Activated CD8-positive, alpha-beta T cell treated with anti-CD3 and anti-CD28 coated beads for 36 hours (primary cell): ENCODE data around the gene ASXL3. TPM values are rescaled to one million over a fixed set of nuclear protein-coding genes. Genes with fewer than 3 reads are reported as not detected.

ENCODE experiments used
- ATAC-seq: fragments of 200-7000 bp; cut with Tn5 transposase; one replicate; pipeline ENCODE4 v1.10.0; 2021; ENCODE audit warnings: mild to moderate bottlenecking, moderate library complexity
- CTCF ChIA-PET: fragments of 350-600 bp; sonication (Branson Sonifier 250); formaldehyde crosslinking; loops from one replicate; lab custom pipeline; 2021; ENCODE audit warnings: antibody characterized with exemption; lab: Charles Lee
- POLR2A ChIA-PET: fragments of 350-600 bp; sonication (Branson Sonifier 250); formaldehyde crosslinking; loops from one replicate; lab custom pipeline; 2021; ENCODE audit warnings: antibody characterized with exemption; lab: Charles Lee
- DNase-seq: peaks from one replicate; pipeline ENCODE4 v3.0.0-alpha.2; 2020
- H3K27ac Mint-ChIP-seq: one replicate; pipeline ENCODE4 v1.8.0; 2021; ENCODE audit warnings: mild to moderate bottlenecking, mixed read lengths
- H3K27me3 Mint-ChIP-seq: one replicate; pipeline ENCODE4 v1.8.0; 2021; ENCODE audit warnings: mixed read lengths
- H3K36me3 Mint-ChIP-seq: one replicate; pipeline ENCODE4 v1.8.0; 2021; ENCODE audit warnings: low read depth, mixed read lengths
- H3K4me1 Mint-ChIP-seq: one replicate; pipeline ENCODE4 v1.8.0; 2021; ENCODE audit warnings: low read depth, mixed read lengths
- H3K4me3 Mint-ChIP-seq: one replicate; pipeline ENCODE4 v1.8.0; 2021; ENCODE audit warnings: mild to moderate bottlenecking, moderate library complexity, mixed read lengths
- H3K9me3 Mint-ChIP-seq: one replicate; pipeline ENCODE4 v1.8.0; 2021; ENCODE audit warnings: mixed read lengths
- intact Hi-C: fragments of 100-400 bp; cut with micrococcal nuclease; formaldehyde crosslinking; loops from one replicate; pipeline ENCODE4 v1.10.0; 2022
- total RNA-seq, 2 experiments: library from RNA; stranded (reverse); gene quantifications; one replicate each; pipeline ENCODE4 v1.2.3, GENCODE V29; 2021
- TF ChIP-seq, protein P1 (sequence below): fragments of 200-600 bp; IDR thresholded peaks from one replicate; pipeline ENCODE4 v1.8.0; 2022; ENCODE audit warnings: antibody characterized with exemption, mild to moderate bottlenecking

Gene ASXL3
- total RNA-seq, 2 experiments from 2014 or later, result not detected

DNA sequence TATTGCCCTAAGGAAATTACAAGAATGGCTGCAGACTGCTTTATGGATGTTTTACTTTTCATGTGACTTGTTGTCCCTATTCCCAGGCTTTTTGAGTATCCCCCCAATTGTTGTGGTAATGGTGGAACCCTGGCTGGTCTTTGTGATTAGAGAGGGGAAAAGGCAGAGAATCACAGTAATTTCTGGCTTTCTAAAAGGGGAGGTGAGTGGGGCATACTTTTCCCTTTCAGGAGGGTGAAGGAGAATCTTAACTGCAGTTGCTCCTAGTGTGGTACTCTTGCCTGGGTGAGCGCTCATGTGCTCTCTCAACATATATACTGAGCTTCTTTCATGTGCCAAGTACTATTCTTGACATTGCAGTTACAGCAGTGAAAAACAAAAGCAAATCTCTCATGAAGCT, 69.3 kb downstream of the ASXL3 start:
- Mint-ChIP-seq H3K27me3 (no peaks in the 10 kb centered on the region), H3K4me1 (no peaks in the 10 kb centered on the region), H3K4me3 (no peak overlapping the region), H3K9me3 (no peaks in the 10 kb centered on the region), H3K27ac (no peak overlapping the region), H3K36me3 (no peaks in the 10 kb centered on the region)
- TF ChIP-seq, protein P1, sequence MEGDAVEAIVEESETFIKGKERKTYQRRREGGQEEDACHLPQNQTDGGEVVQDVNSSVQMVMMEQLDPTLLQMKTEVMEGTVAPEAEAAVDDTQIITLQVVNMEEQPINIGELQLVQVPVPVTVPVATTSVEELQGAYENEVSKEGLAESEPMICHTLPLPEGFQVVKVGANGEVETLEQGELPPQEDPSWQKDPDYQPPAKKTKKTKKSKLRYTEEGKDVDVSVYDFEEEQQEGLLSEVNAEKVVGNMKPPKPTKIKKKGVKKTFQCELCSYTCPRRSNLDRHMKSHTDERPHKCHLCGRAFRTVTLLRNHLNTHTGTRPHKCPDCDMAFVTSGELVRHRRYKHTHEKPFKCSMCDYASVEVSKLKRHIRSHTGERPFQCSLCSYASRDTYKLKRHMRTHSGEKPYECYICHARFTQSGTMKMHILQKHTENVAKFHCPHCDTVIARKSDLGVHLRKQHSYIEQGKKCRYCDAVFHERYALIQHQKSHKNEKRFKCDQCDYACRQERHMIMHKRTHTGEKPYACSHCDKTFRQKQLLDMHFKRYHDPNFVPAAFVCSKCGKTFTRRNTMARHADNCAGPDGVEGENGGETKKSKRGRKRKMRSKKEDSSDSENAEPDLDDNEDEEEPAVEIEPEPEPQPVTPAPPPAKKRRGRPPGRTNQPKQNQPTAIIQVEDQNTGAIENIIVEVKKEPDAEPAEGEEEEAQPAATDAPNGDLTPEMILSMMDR, result no peak
- POLR2A ChIA-PET, result no interaction called here
- no peak for DNase-seq
- intact Hi-C loops, result no loop called here
- CTCF ChIA-PET, result no interaction called here
- no peak for ATAC-seq

DNA sequence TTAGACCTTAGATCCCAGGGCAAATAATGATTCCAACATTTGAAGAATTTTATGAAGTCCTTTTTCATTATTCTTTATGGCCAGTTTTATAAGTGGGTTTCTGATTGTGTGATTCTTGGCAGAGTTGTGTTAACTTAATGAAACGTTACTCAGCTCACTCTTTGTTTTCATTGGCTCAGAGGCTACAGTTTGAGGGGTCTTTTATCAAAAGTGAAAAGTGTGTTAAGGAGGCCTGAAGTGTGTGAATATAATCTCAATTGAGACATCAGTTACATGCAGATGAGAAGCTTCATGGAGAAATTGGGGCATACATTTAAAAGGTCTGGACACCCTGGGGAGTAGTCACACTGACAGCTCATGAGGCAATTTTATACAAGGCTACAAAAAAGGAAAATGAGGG, 74.6 kb downstream of the ASXL3 start:
- POLR2A ChIA-PET, result no interaction called here
- CTCF ChIA-PET, result no interaction called here
- DNase-seq (no peak), ATAC-seq (no peak)
- H3K4me1 Mint-ChIP-seq, result no peaks in the 10 kb centered on the region
- no peaks in the 10 kb centered on the region for H3K36me3 Mint-ChIP-seq
- no peak overlapping the region for H3K4me3 Mint-ChIP-seq
- TF ChIP-seq, protein P1, result no peak
- no peak overlapping the region for H3K27ac Mint-ChIP-seq
- no peaks in the 10 kb centered on the region for H3K27me3 Mint-ChIP-seq
- peaks cover 2% of the 10 kb centered on the region for H3K9me3 Mint-ChIP-seq
- intact Hi-C loops, result no loop called here

DNA sequence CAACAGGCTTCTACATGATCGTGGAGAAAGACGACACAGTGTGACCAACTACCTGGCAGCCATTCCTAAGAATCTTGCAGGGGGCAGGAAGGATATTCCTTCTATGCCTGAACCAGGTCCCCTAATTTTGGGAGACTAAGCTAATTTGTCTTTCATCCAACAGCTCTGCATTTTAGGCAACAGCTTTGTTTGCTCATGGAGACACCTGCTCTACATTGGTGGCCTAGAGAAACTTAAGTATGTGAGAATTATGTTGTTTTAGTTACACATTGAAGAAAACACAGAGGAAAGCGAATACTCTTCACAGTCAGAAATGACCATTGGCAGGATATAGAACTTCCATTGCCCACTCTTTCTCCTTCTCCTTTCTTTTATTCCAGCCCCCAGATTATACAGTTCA, 75.2 kb downstream of the ASXL3 start:
- POLR2A ChIA-PET, result no interaction called here
- no peak overlapping the region for H3K27ac Mint-ChIP-seq
- intact Hi-C loops, result no loop called here
- no peaks in the 10 kb centered on the region for H3K36me3 Mint-ChIP-seq
- TF ChIP-seq, protein P1, result no peak
- no peaks in the 10 kb centered on the region for H3K27me3 Mint-ChIP-seq
- CTCF ChIA-PET, result no interaction called here
- DNase-seq, result no peak
- H3K4me3 Mint-ChIP-seq, result no peak overlapping the region
- no peaks in the 10 kb centered on the region for H3K4me1 Mint-ChIP-seq
- peaks cover 2% of the 10 kb centered on the region for H3K9me3 Mint-ChIP-seq
- ATAC-seq, result no peak

DNA sequence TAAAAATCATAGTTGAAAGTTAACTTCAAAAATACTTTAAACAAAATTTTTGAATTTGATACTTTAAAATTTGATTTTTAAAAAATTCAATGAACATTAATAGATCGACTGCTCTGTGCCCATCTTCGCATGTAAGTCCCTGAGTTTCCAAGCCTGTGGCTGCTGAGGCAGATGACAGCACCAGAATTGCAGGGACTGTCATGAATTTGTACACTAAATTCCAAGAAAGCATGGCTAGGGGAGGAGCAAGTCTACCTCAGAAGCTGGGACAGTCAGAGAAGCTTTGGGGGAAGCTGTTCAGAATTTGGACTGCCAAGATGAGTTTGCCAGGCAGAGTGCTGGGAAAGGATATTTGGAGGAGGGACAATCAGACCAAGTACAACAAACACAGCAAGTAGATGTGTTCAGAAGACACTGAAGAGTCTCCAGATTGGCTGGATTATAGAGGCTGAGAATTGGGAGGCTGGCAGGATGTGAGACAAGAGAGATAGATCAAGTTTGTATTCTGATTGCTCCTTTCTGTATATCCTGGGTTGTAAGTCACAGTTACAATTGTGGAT, 79.0 kb downstream of the ASXL3 start:
- no peak for DNase-seq
- POLR2A ChIA-PET, result no interaction called here
- Mint-ChIP-seq H3K4me3 (no peak overlapping the region), H3K27me3 (no peaks in the 10 kb centered on the region), H3K9me3 (peaks cover 2% of the 10 kb centered on the region), H3K4me1 (no peaks in the 10 kb centered on the region), H3K36me3 (no peaks in the 10 kb centered on the region), H3K27ac (no peak overlapping the region)
- TF ChIP-seq, protein P1, result no peak
- intact Hi-C loops, result no loop called here
- CTCF ChIA-PET, result interaction anchor here (0.6 kb wide), 1 partner anchor 652 kb away, joined by 3 read pairs; no protein-coding TSS in a partner anchor
- ATAC-seq, result no peak

DNA sequence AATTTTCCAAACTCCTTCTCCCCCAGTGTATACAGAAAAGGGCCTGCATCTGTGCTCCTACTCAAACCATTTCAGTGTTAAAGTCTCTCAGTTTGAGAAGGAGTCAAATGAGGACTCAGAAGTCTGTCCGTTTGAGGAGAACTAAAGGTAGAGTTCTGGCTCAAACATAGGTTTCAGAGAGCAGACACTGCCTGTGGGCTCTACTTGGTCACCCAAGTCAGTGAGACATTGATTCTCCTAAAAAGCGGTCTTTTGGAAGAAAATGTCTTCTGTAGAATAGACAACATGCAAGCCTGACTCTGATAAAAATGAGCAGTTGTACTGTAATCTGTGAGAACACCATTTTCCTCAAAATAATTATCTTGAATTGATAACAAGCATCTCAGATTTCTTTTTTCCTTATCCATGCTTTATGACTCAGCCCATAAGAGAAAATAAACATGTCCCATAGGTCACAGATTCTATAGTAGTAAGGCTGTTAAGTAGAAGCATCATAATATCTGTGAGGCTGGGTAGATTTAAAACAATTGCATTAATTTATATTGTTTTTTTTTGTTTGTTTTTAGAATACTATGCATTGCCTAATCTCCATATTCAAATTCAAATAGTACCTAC, 82.8 kb downstream of the ASXL3 start:
- Mint-ChIP-seq H3K27me3 (no peaks in the 10 kb centered on the region), H3K4me3 (no peak overlapping the region), H3K4me1 (no peaks in the 10 kb centered on the region), H3K27ac (no peak overlapping the region), H3K9me3 (no peaks in the 10 kb centered on the region), H3K36me3 (no peaks in the 10 kb centered on the region)
- ATAC-seq (no peak), DNase-seq (no peak)
- intact Hi-C loops, result no loop called here
- CTCF ChIA-PET, result interaction anchor here (0.6 to 0.8 kb wide), 2 partner anchors 429 to 489 kb away, joined by 3 read pairs; no protein-coding TSS in a partner anchor
- POLR2A ChIA-PET, result no interaction called here
- TF ChIP-seq, protein P1, result no peak
